GM21423 (cell line): Measurements from ENCODE around the gene EIPR1.

Experiments
- ATAC-seq: cut with Tn5 transposase; IDR thresholded peaks from one replicate; pipeline ENCODE4 v1.9.1; 2021; ENCODE audit warnings: mild to moderate bottlenecking, moderate library complexity; ENCODE audit not compliant: unreplicated experiment

EIPR1 gene

GRCh38 chr2:3277748-3278520 lies 99.7 kb downstream of the EIPR1 start:
- ATAC-seq = no peak

GRCh38 chr2:3277050-3277747 lies 100.4 kb downstream of the EIPR1 start:
- no peak for ATAC-seq

GRCh38 chr2:3272761-3273160 lies 104.9 kb downstream of the EIPR1 start:
- no peak for ATAC-seq

GRCh38 chr2:3270095-3270478 lies 107.5 kb downstream of the EIPR1 start:
- no peak for ATAC-seq

GRCh38 chr2:3269425-3270094 lies 108.1 kb downstream of the EIPR1 start:
- no peak for ATAC-seq

- no peak for ATAC-seq
Measured at GRCh38 chr2:3268705-3269029, 109.0 kb downstream of the EIPR1 start.

GRCh38 chr2:3267869-3268704 lies 109.5 kb downstream of the EIPR1 start:
- no peak for ATAC-seq

GRCh38 chr2:3266925-3267867 lies 110.4 kb downstream of the EIPR1 start:
- no peak for ATAC-seq

GRCh38 chr2:3265981-3266924 lies 111.4 kb downstream of the EIPR1 start:
- no peak for ATAC-seq

- ATAC-seq = no peak
Measured at GRCh38 chr2:3265471-3265870, 112.1 kb downstream of the EIPR1 start.

GRCh38 chr2:3264010-3264744 lies 113.4 kb downstream of the EIPR1 start:
- ATAC-seq = no peak

GRCh38 chr2:3263487-3263886 lies 114.1 kb downstream of the EIPR1 start:
- ATAC-seq = no peak

- no peak for ATAC-seq
Measured at GRCh38 chr2:3262437-3263388, 114.9 kb downstream of the EIPR1 start.

- no peak for ATAC-seq
Measured at GRCh38 chr2:3261511-3261910, 116.1 kb downstream of the EIPR1 start.

- ATAC-seq = no peak
Measured at GRCh38 chr2:3260959-3261358, 116.7 kb downstream of the EIPR1 start.

GRCh38 chr2:3257826-3258225 lies 119.8 kb downstream of the EIPR1 start:
- ATAC-seq = no peak

GRCh38 chr2:3257166-3257565 lies 120.5 kb downstream of the EIPR1 start:
- no peak for ATAC-seq
